Naive thymus-derived CD8-positive, alpha-beta T cell (primary cell): ENCODE data around the gene CHST12. TPM values are rescaled to one million over a fixed set of nuclear protein-coding genes. Genes with fewer than 3 reads are reported as not detected.
A peak's percentile ranks its signal among the peaks of the same experiment; 100 is the strongest.
"Not testable (repeated sequence)": the region's sequence is repeated elsewhere in the genome, so short reads cannot be mapped to it uniquely, and the experiment has no call there.

ENCODE experiments used
- ATAC-seq, 2 donors: fragments of 150-1000 bp; cut with Tn5 transposase in 1 of 2; sonication (Bioruptor Pico), chemical (Tn5 transposase) in 1 of 2; 1 replicate in 1 of 2; 2 replicates in 1 of 2; pipeline ENCODE4 v1.10.0; 2021; ENCODE audit warnings: mild to moderate bottlenecking in 2 of 2, moderate library complexity in 2 of 2
- POLR2A ChIA-PET: fragments of 350-600 bp; sonication (Branson Sonifier 250); formaldehyde crosslinking; loops from one replicate; lab custom pipeline; 2021; ENCODE audit warnings: antibody characterized with exemption; lab: Charles Lee
- DNase-seq, 10 donors: peaks; one replicate each; pipeline versions ENCODE4 v3.0.0 to v3.0.0-alpha.2; 2020 to 2022
- H3K27ac Mint-ChIP-seq, 10 donors: one replicate each; pipeline ENCODE4 v1.8.0; 2020 to 2022; ENCODE audit warnings: mild to moderate bottlenecking in 10 of 10, mixed read lengths in 10 of 10, moderate library complexity in 4 of 10, inconsistent platforms in 1 of 10
- H3K27me3 Mint-ChIP-seq, 5 donors: one replicate each; pipeline ENCODE4 v1.8.0; 2021 to 2022; ENCODE audit warnings: mixed read lengths in 5 of 5
- H3K36me3 Mint-ChIP-seq, 3 donors: one replicate each; pipeline ENCODE4 v1.8.0; 2020 to 2022; ENCODE audit warnings: mixed read lengths in 3 of 3, mild to moderate bottlenecking in 2 of 3, inconsistent platforms in 1 of 3
- H3K4me1 Mint-ChIP-seq, 4 donors: one replicate each; pipeline ENCODE4 v1.8.0; 2021 to 2022; ENCODE audit warnings: mixed read lengths in 4 of 4
- H3K4me3 Mint-ChIP-seq, 10 donors: one replicate each; pipeline ENCODE4 v1.8.0; 2020 to 2022; ENCODE audit warnings: mild to moderate bottlenecking in 10 of 10, mixed read lengths in 10 of 10, moderate library complexity in 6 of 10, inconsistent platforms in 1 of 10
- H3K9me3 Mint-ChIP-seq, 9 donors: one replicate each; pipeline ENCODE4 v1.8.0; 2020 to 2022; ENCODE audit warnings: mixed read lengths in 9 of 9, mild to moderate bottlenecking in 3 of 9, inconsistent platforms in 1 of 9, moderate library complexity in 1 of 9
- polyA plus RNA-seq, 3 donors: library from polyadenylated mRNA; unstranded; fragments of 300-500 nt; fragmentation: Illumina TruSeq; gene quantifications; one replicate each; pipeline ENCODE4 v1.2.3, GENCODE V29; 2021
- total RNA-seq, 8 experiments: library from RNA in 2 of 8; stranded (reverse) in 2 of 8; gene quantifications; one replicate each; pipeline ENCODE4 v1.2.3 and lab custom pipeline; 2021 to 2026

Gene CHST12
- total and polyA plus RNA-seq, 5 experiments from 2014 or later: 8.9 to 21.7 (median 19.2) TPM

GRCh38 chr7:2390020-2390816 lies 13.2 kb upstream of the CHST12 start:
- H3K4me3 Mint-ChIP-seq, DNase-seq, H3K27me3 Mint-ChIP-seq, ATAC-seq, H3K9me3 Mint-ChIP-seq, H3K36me3 Mint-ChIP-seq, H3K4me1 Mint-ChIP-seq, POLR2A ChIA-PET: not testable (repeated sequence)
- H3K27ac Mint-ChIP-seq: peak overlapping the region in 2 of 10 donors; percentile 46 to 75

GRCh38 chr7:2393706-2394105 lies 9.7 kb upstream of the CHST12 start:
- DNase-seq: no peak
- Mint-ChIP-seq H3K9me3 (no peaks in the 10 kb centered on the region), H3K27me3 (no peaks in the 10 kb centered on the region), H3K27ac (peak overlapping the region in 2 of 10 donors; percentile 57), H3K4me1 (peaks cover 0 to 12% (median 4%) of the 10 kb centered on the region in 4 donors), H3K4me3 (no peak overlapping the region), H3K36me3 (peaks cover 0 to 3% (median 0%) of the 10 kb centered on the region in 3 donors)
- POLR2A ChIA-PET: no interaction called here
- ATAC-seq: no peak

- no peaks in the 10 kb centered on the region for H3K27me3 Mint-ChIP-seq
- peaks cover 0 to 3% (median 0%) of the 10 kb centered on the region in 3 donors for H3K36me3 Mint-ChIP-seq
- no peak overlapping the region for H3K4me3 Mint-ChIP-seq
- peaks cover 4 to 17% (median 7%) of the 10 kb centered on the region in 4 donors for H3K4me1 Mint-ChIP-seq
- H3K9me3 Mint-ChIP-seq: no peaks in the 10 kb centered on the region
- POLR2A ChIA-PET: no interaction called here
- no peak for DNase-seq
- H3K27ac Mint-ChIP-seq: no peak overlapping the region
- ATAC-seq: no peak
These were observed 8.8 kb upstream of the CHST12 start for GRCh38 chr7:2394566-2395082.

- Mint-ChIP-seq H3K27ac (peak overlapping the region in 2 of 10 donors; percentile 43 to 58), H3K4me3 (peak overlapping the region in 1 of 10 donors; percentile 64), H3K36me3 (no peaks in the 10 kb centered on the region), H3K4me1 (peaks cover 12 to 28% (median 20%) of the 10 kb centered on the region in 4 donors), H3K27me3 (no peaks in the 10 kb centered on the region), H3K9me3 (no peaks in the 10 kb centered on the region)
- no peak for ATAC-seq
- DNase-seq: no peak
- POLR2A ChIA-PET: interaction anchor here (0.7 kb wide), 3 partner anchors 10 to 129 kb away, joined by 3 to 7 read pairs (median 4); no protein-coding TSS in a partner anchor
These were observed 4.9 kb upstream of the CHST12 start for GRCh38 chr7:2398506-2398905.

- ATAC-seq: no peak
- Mint-ChIP-seq H3K4me1 (peaks cover 21 to 35% (median 29%) of the 10 kb centered on the region in 4 donors), H3K36me3 (no peaks in the 10 kb centered on the region), H3K4me3 (peak overlapping the region in 8 of 10 donors; percentile 40 to 80 (median 62)), H3K9me3 (no peaks in the 10 kb centered on the region), H3K27ac (peak overlapping the region; percentile 65 to 93 (median 83)), H3K27me3 (no peaks in the 10 kb centered on the region)
- POLR2A ChIA-PET: interaction anchor here (1.5 kb wide), 1 partner anchor 46 kb away, joined by 7 read pairs; the partner anchor contains the start of gene EIF3B
- DNase-seq: peak in 2 of 10 donors; percentile 15 to 25
These were observed 3.4 kb upstream of the CHST12 start for GRCh38 chr7:2399848-2400587.

- H3K36me3 Mint-ChIP-seq: no peaks in the 10 kb centered on the region
- no peaks in the 10 kb centered on the region for H3K9me3 Mint-ChIP-seq
- ATAC-seq: no peak
- POLR2A ChIA-PET: interaction anchor here (1.2 to 3.0 kb wide), 2 partner anchors 49 to 108 kb away, joined by 3 to 11 read pairs; partner anchors contain the start of gene EIF3B
- peak overlapping the region; percentile 77 to 92 (median 88) for H3K4me3 Mint-ChIP-seq
- H3K27me3 Mint-ChIP-seq: no peaks in the 10 kb centered on the region
- peaks cover 40 to 56% (median 47%) of the 10 kb centered on the region in 4 donors for H3K4me1 Mint-ChIP-seq
- H3K27ac Mint-ChIP-seq: peak overlapping the region; percentile 71 to 93 (median 84)
- DNase-seq: no peak
These were observed 761 bp upstream of the CHST12 start for GRCh38 chr7:2402687-2403013.

GRCh38 chr7:2403718-2404648 lies 572 bp downstream of the CHST12 start:
- Mint-ChIP-seq H3K27me3 (no peaks in the 10 kb centered on the region), H3K9me3 (no peaks in the 10 kb centered on the region), H3K4me1 (peaks cover 44 to 63% (median 58%) of the 10 kb centered on the region in 4 donors), H3K4me3 (peak overlapping the region; percentile 78 to 95 (median 88)), H3K36me3 (peaks cover 0 to under 1% (median 0%) of the 10 kb centered on the region in 3 donors), H3K27ac (peak overlapping the region; percentile 82 to 98 (median 88))
- ATAC-seq (peak; percentile 31 to 44), DNase-seq (peak in 5 of 10 donors; percentile 11 to 36 (median 25))
- POLR2A ChIA-PET: interaction anchor here (0.6 to 3.0 kb wide), 6 partner anchors 9 to 688 kb away, joined by 3 to 11 read pairs (median 4); partner anchors contain the start of gene EIF3B

GRCh38 chr7:2404714-2405119 lies 1.3 kb downstream of the CHST12 start:
- DNase-seq (no peak), ATAC-seq (no peak)
- POLR2A ChIA-PET: interaction anchor here (1.0 to 3.0 kb wide), 4 partner anchors 9 to 107 kb away, joined by 3 to 11 read pairs (median 4); partner anchors contain the start of gene EIF3B
- H3K27me3 Mint-ChIP-seq: no peaks in the 10 kb centered on the region
- H3K9me3 Mint-ChIP-seq: no peaks in the 10 kb centered on the region
- H3K4me3 Mint-ChIP-seq: peak overlapping the region; percentile 78 to 95 (median 88)
- H3K4me1 Mint-ChIP-seq: peaks cover 47 to 65% (median 60%) of the 10 kb centered on the region in 4 donors
- peak overlapping the region; percentile 82 to 98 (median 88) for H3K27ac Mint-ChIP-seq
- H3K36me3 Mint-ChIP-seq: peaks cover 0 to 2% (median 0%) of the 10 kb centered on the region in 3 donors

- Mint-ChIP-seq H3K27ac (peak overlapping the region; percentile 82 to 98 (median 88)), H3K9me3 (no peaks in the 10 kb centered on the region), H3K4me1 (peaks cover 49 to 65% (median 60%) of the 10 kb centered on the region in 4 donors), H3K4me3 (peak overlapping the region; percentile 78 to 95 (median 88)), H3K36me3 (peaks cover 0 to 2% (median 0%) of the 10 kb centered on the region in 3 donors), H3K27me3 (no peaks in the 10 kb centered on the region)
- ATAC-seq (no peak), DNase-seq (no peak)
- POLR2A ChIA-PET: interaction anchor here (1.0 to 2.1 kb wide), 4 partner anchors 8 to 106 kb away, joined by 3 to 10 read pairs (median 4); no protein-coding TSS in a partner anchor
These were observed 1.8 kb downstream of the CHST12 start for GRCh38 chr7:2405201-2405600.

GRCh38 chr7:2405601-2406345 lies 2.4 kb downstream of the CHST12 start:
- peak in 6 of 10 donors; percentile 20 to 63 (median 32) for DNase-seq
- peak overlapping the region; percentile 78 to 95 (median 88) for H3K4me3 Mint-ChIP-seq
- H3K9me3 Mint-ChIP-seq: no peaks in the 10 kb centered on the region
- POLR2A ChIA-PET: interaction anchor here (1.3 to 2.1 kb wide), 4 partner anchors 8 to 106 kb away, joined by 3 to 10 read pairs (median 6); no protein-coding TSS in a partner anchor
- peaks cover 52 to 68% (median 63%) of the 10 kb centered on the region in 4 donors for H3K4me1 Mint-ChIP-seq
- no peaks in the 10 kb centered on the region for H3K27me3 Mint-ChIP-seq
- peaks cover 0 to 2% (median 0%) of the 10 kb centered on the region in 3 donors for H3K36me3 Mint-ChIP-seq
- peak overlapping the region; percentile 82 to 98 (median 90) for H3K27ac Mint-ChIP-seq
- peak in 1 of 2 donors; percentile 9 for ATAC-seq
